HCT116 (cell line): ENCODE measurements around the gene RBM20. TPM values are rescaled to one million over a fixed set of nuclear protein-coding genes. Genes with fewer than 3 reads are reported as not detected.

Experiments used
- ATAC-seq: fragments of 200-7000 bp; cut with Tn5 transposase; 2 replicates; pipeline ENCODE4 v1.9.1; 2020; ENCODE audit warnings: mild to moderate bottlenecking, moderate library complexity
- BruUV-seq: library from RNA; stranded (reverse); fragments of 400-500 nt; replicated peaks from 2 replicates; lab custom pipeline; 2021; lab: Mats Ljungman, UMichigan
- CTCF ChIA-PET: fragments of 300-600 bp; sonication (Branson Sonifier 250); formaldehyde crosslinking; loops from one replicate; lab custom pipeline; 2021; ENCODE audit warnings: antibody characterized with exemption; lab: Charles Lee
- POLR2A ChIA-PET: fragments of 300-600, 350-600 bp; sonication (Branson Sonifier 250); formaldehyde crosslinking; loops from one replicate; lab custom pipeline; 2021; ENCODE audit warnings: antibody characterized with exemption; lab: Charles Lee
- RAD21 ChIA-PET, 2 experiments: fragments of 300-600 bp; sonication (Branson Sonifier 250); formaldehyde crosslinking; loops; one replicate each; lab custom pipeline; 2023; ENCODE audit warnings: low total read pairs in 2 of 2; ENCODE audit not compliant: uncharacterized antibody in 2 of 2, unreplicated experiment in 2 of 2, low non-redundant PET in 1 of 2; lab: Charles Lee
- DNase-seq: peaks from one replicate; pipeline ENCODE4 v3.0.0-alpha.2; 2010; ENCODE audit warnings: low read depth, low spot score
- H2AFZ ChIP-seq: fragments of 200-600 bp; shearing (Covaris generic), sonication (generic); 2 replicates; pipeline ENCODE4 v1.6.1; 2017; ENCODE audit warnings: low read depth, mixed run types, mixed read lengths, antibody characterized with exemption, low read length; ENCODE audit not compliant: poor library complexity, severe bottlenecking
- H3K27ac ChIP-seq: 2 replicates; pipeline ENCODE4 v1.5.1; 2012; ENCODE audit warnings: low read depth, low read length
- H3K27me3 ChIP-seq: fragments of 200-600 bp; sonication (generic); 2 replicates; pipeline ENCODE4 v1.6.1; 2016; ENCODE audit warnings: mixed run types, low read length, mixed read lengths; ENCODE audit not compliant: insufficient read depth
- H3K36me3 ChIP-seq, 2 experiments: fragments of 200-500 bp in 1 of 2; fragments of 200-600 bp in 1 of 2; sonication (Bioruptor generic) in 1 of 2; sonication (generic) in 1 of 2; 2 replicates each; pipeline versions ENCODE4 v1.5.1 to v1.6.1; 2014 to 2016; ENCODE audit warnings: low read length in 2 of 2, inconsistent platforms in 1 of 2, mixed read lengths in 1 of 2, mixed run types in 1 of 2; ENCODE audit not compliant: insufficient read depth in 2 of 2, control insufficient read depth in 1 of 2
- H3K4me1 ChIP-seq, 2 experiments: fragments of 200-600 bp in 1 of 2; sonication (generic) in 1 of 2; 2 replicates each; pipeline versions ENCODE4 v1.5.1 to v1.6.1; 2012 to 2017; ENCODE audit warnings: low read length in 2 of 2, inconsistent platforms in 1 of 2, mild to moderate bottlenecking in 1 of 2, mixed read lengths in 1 of 2, mixed run types in 1 of 2, moderate library complexity in 1 of 2; ENCODE audit not compliant: insufficient read depth in 2 of 2, control insufficient read depth in 1 of 2
- H3K4me2 ChIP-seq: fragments of 200-600 bp; sonication (generic); 2 replicates; pipeline ENCODE4 v1.6.1; 2017; ENCODE audit warnings: mixed run types, low read length, mixed read lengths
- H3K4me3 ChIP-seq, 2 experiments: fragments of 200-600 bp in 1 of 2; sonication (generic) in 1 of 2; replicated peaks in 1 of 2; 2 replicates each; pipeline ENCODE4 v1.5.1; 2011 to 2016; ENCODE audit warnings: low read length in 2 of 2, control low read depth in 1 of 2, low read depth in 1 of 2, mild to moderate bottlenecking in 1 of 2, mixed read lengths in 1 of 2, mixed run types in 1 of 2
- H3K79me2 ChIP-seq: fragments of 200-600 bp; sonication (generic); 2 replicates; pipeline ENCODE4 v1.6.1; 2017; ENCODE audit warnings: mild to moderate bottlenecking, mixed run types, low read length, moderate library complexity, mixed read lengths; ENCODE audit not compliant: insufficient read depth
- H3K9ac ChIP-seq: fragments of 200-600 bp; sonication (generic); 2 replicates; pipeline ENCODE4 v1.6.1; 2016; ENCODE audit warnings: low read length, mixed read lengths
- H3K9me2 ChIP-seq: fragments of 200-600 bp; sonication (generic), shearing (Covaris generic); 2 replicates; pipeline ENCODE4 v1.6.1; 2017; ENCODE audit warnings: mixed run types, mild to moderate bottlenecking, moderate library complexity; ENCODE audit not compliant: insufficient read depth
- H3K9me3 ChIP-seq, 2 experiments: fragments of 200-500 bp in 1 of 2; fragments of 200-600 bp in 1 of 2; sonication (Bioruptor generic) in 1 of 2; sonication (generic) in 1 of 2; 2 replicates each; pipeline ENCODE4 v1.6.1; 2014 to 2017; ENCODE audit warnings: low read length in 2 of 2, mixed read lengths in 2 of 2, inconsistent platforms in 1 of 2, low read depth in 1 of 2, mild to moderate bottlenecking in 1 of 2, mixed run types in 1 of 2, moderate library complexity in 1 of 2; ENCODE audit not compliant: control insufficient read depth in 1 of 2, insufficient read depth in 1 of 2
- H4K20me1 ChIP-seq: fragments of 200-600 bp; sonication (generic), shearing (Covaris generic); 2 replicates; pipeline ENCODE4 v1.6.1; 2017; ENCODE audit warnings: mixed run types, mild to moderate bottlenecking, moderate library complexity; ENCODE audit not compliant: insufficient read depth
- CBX3 ChIP-seq: IDR thresholded peaks from 2 replicates; pipeline ENCODE4 v1.6.1; 2012; ENCODE audit warnings: low read depth
- CEBPB ChIP-seq: IDR thresholded peaks from 2 replicates; pipeline ENCODE4 v1.6.1; 2012; ENCODE audit warnings: low read depth
- ELF1 ChIP-seq: IDR thresholded peaks from 2 replicates; pipeline ENCODE4 v1.6.1; 2012; ENCODE audit warnings: low read depth, borderline replicate concordance
- EZH2 ChIP-seq: fragments of 200-600 bp; sonication (generic); IDR thresholded peaks from 2 replicates; pipeline ENCODE4 v1.6.1; 2017; ENCODE audit warnings: antibody characterized with exemption, mixed run types
- EZH2phosphoT487 ChIP-seq: fragments of 200-600 bp; IDR thresholded peaks from 2 replicates; pipeline ENCODE4 v1.6.1; 2018; ENCODE audit warnings: antibody characterized with exemption, borderline replicate concordance
- FOSL1 ChIP-seq: IDR thresholded peaks from 2 replicates; pipeline ENCODE4 v1.6.1; 2012; ENCODE audit warnings: low read depth
- JUND ChIP-seq: IDR thresholded peaks from 2 replicates; pipeline ENCODE4 v1.6.1; 2012
- MAX ChIP-seq: IDR thresholded peaks from 2 replicates; pipeline ENCODE4 v1.6.1; 2012
- POLR2A ChIP-seq: IDR thresholded peaks from 2 replicates; pipeline ENCODE4 v1.7.0; 2011; ENCODE audit warnings: borderline replicate concordance; ENCODE audit not compliant: insufficient read depth, insufficient read length; ENCODE audit errors: extremely low read depth
- POLR2AphosphoS5 ChIP-seq: IDR thresholded peaks from 2 replicates; pipeline ENCODE4 v1.6.1; 2011; ENCODE audit warnings: mild to moderate bottlenecking, low read depth, low read length, moderate library complexity
- RAD21 ChIP-seq: IDR thresholded peaks from 2 replicates; pipeline ENCODE4 v1.6.1; 2012; ENCODE audit warnings: low read depth, mild to moderate bottlenecking
- SIN3A ChIP-seq: IDR thresholded peaks from 2 replicates; pipeline ENCODE4 v1.6.1; 2012; ENCODE audit warnings: low read depth
- SP1 ChIP-seq: IDR thresholded peaks from 2 replicates; pipeline ENCODE4 v1.6.1; 2012; ENCODE audit warnings: low read depth
- SRF ChIP-seq: IDR thresholded peaks from 2 replicates; pipeline ENCODE4 v1.6.1; 2012; ENCODE audit warnings: low read depth
- YY1 ChIP-seq: IDR thresholded peaks from 2 replicates; pipeline ENCODE4 v1.6.1; 2011; ENCODE audit warnings: low read length, low read depth, moderate library complexity, mild to moderate bottlenecking; ENCODE audit not compliant: insufficient replicate concordance; ENCODE audit errors: extremely low read depth
- ZFX ChIP-seq: fragments of 450-650 bp; IDR thresholded peaks from 2 replicates; pipeline ENCODE4 v1.6.1; 2017
- ZNF274 ChIP-seq: fragments of 200-500 bp; sonication (Bioruptor generic); IDR thresholded peaks from 2 replicates; pipeline ENCODE4 v1.6.1; 2014; ENCODE audit warnings: mild to moderate bottlenecking, low read depth, low read length, inconsistent platforms
- intact Hi-C: fragments of 100-400 bp; cut with micrococcal nuclease; formaldehyde crosslinking; loops from 2 replicates; pipeline ENCODE4 v1.10.0; 2022
- total RNA-seq: library from RNA; stranded (reverse); gene quantifications from one replicate; pipeline ENCODE4 v1.2.1, GENCODE V29; 2021; ENCODE audit not compliant: unreplicated experiment
- TF ChIP-seq, protein P1 (sequence below): IDR thresholded peaks from 2 replicates; pipeline ENCODE4 v1.6.1; 2012

Gene RBM20
- total RNA-seq, 1 experiment from 2014 or later = 2.0 TPM

DNA sequence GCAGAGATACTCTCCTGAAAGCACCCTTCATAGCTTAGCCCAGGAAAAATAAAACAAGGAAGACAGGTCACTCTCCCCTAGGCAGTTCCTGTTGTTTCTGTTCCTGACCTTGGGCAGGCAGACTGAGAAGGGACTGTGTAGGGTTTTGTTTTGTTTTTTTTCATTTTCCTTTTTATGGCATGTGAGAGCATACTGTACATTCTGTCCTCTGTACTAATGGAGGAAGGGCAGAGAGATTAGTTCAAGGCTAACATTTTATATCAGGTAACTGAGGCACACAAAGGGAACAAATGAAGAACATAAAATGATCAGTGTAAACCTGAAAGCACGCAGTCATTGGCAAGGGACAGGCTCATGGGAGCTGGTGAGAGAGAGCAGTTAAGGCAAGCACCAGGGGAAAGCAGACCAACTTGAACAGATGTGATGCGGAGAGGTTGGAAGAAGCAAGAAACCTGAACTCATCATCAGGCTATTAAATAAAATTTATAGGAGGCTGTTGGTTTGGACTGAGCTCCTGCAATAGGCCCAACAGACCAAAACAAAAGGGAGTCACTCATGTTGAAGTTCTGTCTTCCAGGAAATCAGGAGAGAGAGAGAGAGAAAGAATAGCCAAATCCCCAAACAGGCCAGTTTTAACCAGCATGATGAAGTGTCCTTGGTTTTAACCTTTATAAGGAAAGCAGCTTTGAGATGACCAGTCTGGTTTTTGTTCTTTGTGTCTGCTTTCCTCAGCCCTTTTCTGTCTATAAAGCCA is 193.5 kb downstream of the RBM20 start:
- Histone ChIP-seq H3K4me3 (no peak overlapping the region), H3K36me3 (no peaks in the 10 kb centered on the region), H3K9me2 (no peaks in the 10 kb centered on the region), H3K9ac (no peak overlapping the region), H3K27ac (no peak overlapping the region), H4K20me1 (no peaks in the 10 kb centered on the region), H2AFZ (no peak overlapping the region), H3K27me3 (no peaks in the 10 kb centered on the region), H3K9me3 (no peaks in the 10 kb centered on the region), H3K79me2 (no peaks in the 10 kb centered on the region), H3K4me1 (no peaks in the 10 kb centered on the region), H3K4me2 (no peak overlapping the region)
- no TSS peak for BruUV-seq
- RAD21 ChIA-PET = interaction anchor here in 1 of 2 experiments (0.6 kb wide), 1 partner anchor 14 kb away, joined by 3 read pairs; no protein-coding TSS in a partner anchor
- CTCF ChIA-PET = no interaction called here
- intact Hi-C loops = no loop called here
- POLR2A ChIA-PET = no interaction called here
- TF ChIP-seq POLR2AphosphoS5 (no peak), ZFX (no peak), EZH2phosphoT487 (no peak), EZH2 (no peak), JUND (no peak), CBX3 (no peak), FOSL1 (no peak), SRF (no peak), ELF1 (no peak), RAD21 (no peak), CEBPB (no peak), ZNF274 (no peak), POLR2A (no peak), SP1 (no peak), SIN3A (no peak), MAX (no peak), YY1 (no peak)
- TF ChIP-seq, protein P1, sequence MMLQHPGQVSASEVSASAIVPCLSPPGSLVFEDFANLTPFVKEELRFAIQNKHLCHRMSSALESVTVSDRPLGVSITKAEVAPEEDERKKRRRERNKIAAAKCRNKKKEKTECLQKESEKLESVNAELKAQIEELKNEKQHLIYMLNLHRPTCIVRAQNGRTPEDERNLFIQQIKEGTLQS = no peak
- DNase-seq = no peak
- no peak for ATAC-seq
